Ovary (tissue), 9 donors: Measurements from ENCODE around the gene PGBD5. TPM values are rescaled to one million over a fixed set of nuclear protein-coding genes. Genes with fewer than 3 reads are reported as not detected.

Source experiments
- DNase-seq, 5 donors: peaks; one replicate each; pipeline ENCODE4 v3.0.0-alpha.2; 2019 to 2020
- H3K27ac ChIP-seq, 2 donors: fragments of 200-600 bp; one replicate each; pipeline versions ENCODE4 v1.5.1 to v1.8.0; 2019 to 2022
- H3K27me3 ChIP-seq: fragments of 200-600 bp; one replicate; pipeline ENCODE4 v1.8.0; 2022
- H3K36me3 ChIP-seq: fragments of 200-600 bp; sonication (generic); one replicate; pipeline ENCODE4 v1.5.1; 2019
- H3K4me1 ChIP-seq: one replicate; pipeline ENCODE4 v1.8.1; 2013; ENCODE audit warnings: mild to moderate bottlenecking, moderate library complexity; ENCODE audit not compliant: insufficient read depth
- H3K4me3 ChIP-seq: fragments of 200-600 bp; sonication (generic); one replicate; pipeline ENCODE4 v1.5.1; 2017
- H3K9me3 ChIP-seq, 2 donors: fragments of 200-600 bp in 1 of 2; sonication (generic) in 1 of 2; one replicate each; pipeline versions ENCODE4 v1.5.1 to v1.8.1; 2013 to 2019; ENCODE audit warnings: mild to moderate bottlenecking in 1 of 2, moderate library complexity in 1 of 2
- EP300 ChIP-seq: sonication (generic); formaldehyde crosslinking; IDR thresholded peaks from one replicate; pipeline ENCODE4 v1.6.1; 2017; ENCODE audit warnings: antibody characterized with exemption
- POLR2A ChIP-seq: fragments of 450-650 bp; IDR thresholded peaks from one replicate; pipeline ENCODE4 v1.6.1; 2017; ENCODE audit warnings: antibody characterized with exemption, mild to moderate bottlenecking, moderate library complexity
- WGBS, 3 donors: extraction: QIAGEN DNeasy Blood & Tissue Kit in 1 of 3; methylation state at CpG; one replicate each; pipeline versions ENCODE4 v1.1.5 to v1.1.7; 2013 to 2017; 5-methylcytosine and 5-hydroxymethylcytosine counted together
- intact Hi-C, 4 donors: fragments of 100-400 bp; cut with DNase I; formaldehyde crosslinking; loops; one replicate each; pipeline versions ENCODE4 v1.11.0 to v1.15.1; 2022 to 2023
- polyA plus RNA-seq, 2 donors: library from polyadenylated mRNA; stranded (reverse); fragments of 200-250 nt in 1 of 2; fragments of 350-450 nt in 1 of 2; fragmentation: Illumina TruSeq in 1 of 2; extraction: RNeasy Lipid Tissue Mini Kit (QIAGEN cat#74804) in 1 of 2; gene quantifications; one replicate each; pipeline ENCODE4 v1.2.3, GENCODE V29; 2013 to 2014
- total RNA-seq, 7 donors: library from RNA; depleted of rRNA in 2 of 7; stranded (reverse); fragments of >200 nt in 2 of 7; fragmentation: NEBNext Ultra II Directional in 3 of 7; extraction: Animal tissue kit (Norgen Biotek cat#: 25700) in 3 of 7; gene quantifications; one replicate each; pipeline versions ENCODE4 v1.1.0 to v1.2.4, GENCODE V29; 2016 to 2023
- TF ChIP-seq, protein P1 (sequence below), 3 donors: fragments of 450-650 bp in 2 of 3; fragments of 200-600 bp in 1 of 3; IDR thresholded peaks; one replicate each; pipeline versions ENCODE4 v1.5.1 to v1.8.0; 2016 to 2022; ENCODE audit warnings: antibody characterized with exemption in 3 of 3, mild to moderate bottlenecking in 1 of 3
- donor health status: DM: no; HTN: no; CAD: no; lungs with moderate emphysema.
- donor health status: DM: no; HTN: no; CAD: no.
- donor health status: Bipolar disorder and iron deficiency.
- donor health status: DM: yes; HTN: yes; CAD: no.
- donor health status: DM: no; HTN: no; CAD: no.
- donor health status: DM: yes; HTN: yes; CAD: no.

The PGBD5 gene
- total and polyA plus RNA-seq, 9 donors: 0.12 to 2.6 (median 1.1) TPM

DNA sequence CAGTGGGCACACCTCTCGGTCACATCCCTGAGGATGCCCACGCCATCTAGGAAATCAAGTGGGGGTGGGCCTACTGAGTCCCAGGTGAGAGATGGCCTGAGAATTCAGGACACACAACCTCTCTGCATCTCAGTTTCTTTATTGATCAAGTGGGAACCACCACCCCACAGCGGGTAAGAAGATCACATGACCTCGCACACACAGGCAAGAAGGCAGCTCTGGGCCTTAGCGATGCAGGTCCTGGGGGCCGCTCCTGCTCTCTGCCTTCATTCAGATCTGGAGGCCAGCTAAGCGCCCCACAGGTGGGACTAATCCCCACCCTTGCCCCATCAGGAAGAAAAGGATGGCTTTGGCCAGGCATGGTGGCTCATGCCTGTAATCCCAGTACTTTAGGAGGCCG, 63.2 kb downstream of the PGBD5 start:
- H3K27ac ChIP-seq: no peak overlapping the region
- H3K9me3 ChIP-seq: no peaks in the 10 kb centered on the region
- H3K36me3 ChIP-seq: no peaks in the 10 kb centered on the region
- no peak overlapping the region for H3K4me3 ChIP-seq
- no peaks in the 10 kb centered on the region for H3K4me1 ChIP-seq
- no peaks in the 10 kb centered on the region for H3K27me3 ChIP-seq
- TF ChIP-seq EP300 (no peak), POLR2A (no peak)
- TF ChIP-seq, protein P1, sequence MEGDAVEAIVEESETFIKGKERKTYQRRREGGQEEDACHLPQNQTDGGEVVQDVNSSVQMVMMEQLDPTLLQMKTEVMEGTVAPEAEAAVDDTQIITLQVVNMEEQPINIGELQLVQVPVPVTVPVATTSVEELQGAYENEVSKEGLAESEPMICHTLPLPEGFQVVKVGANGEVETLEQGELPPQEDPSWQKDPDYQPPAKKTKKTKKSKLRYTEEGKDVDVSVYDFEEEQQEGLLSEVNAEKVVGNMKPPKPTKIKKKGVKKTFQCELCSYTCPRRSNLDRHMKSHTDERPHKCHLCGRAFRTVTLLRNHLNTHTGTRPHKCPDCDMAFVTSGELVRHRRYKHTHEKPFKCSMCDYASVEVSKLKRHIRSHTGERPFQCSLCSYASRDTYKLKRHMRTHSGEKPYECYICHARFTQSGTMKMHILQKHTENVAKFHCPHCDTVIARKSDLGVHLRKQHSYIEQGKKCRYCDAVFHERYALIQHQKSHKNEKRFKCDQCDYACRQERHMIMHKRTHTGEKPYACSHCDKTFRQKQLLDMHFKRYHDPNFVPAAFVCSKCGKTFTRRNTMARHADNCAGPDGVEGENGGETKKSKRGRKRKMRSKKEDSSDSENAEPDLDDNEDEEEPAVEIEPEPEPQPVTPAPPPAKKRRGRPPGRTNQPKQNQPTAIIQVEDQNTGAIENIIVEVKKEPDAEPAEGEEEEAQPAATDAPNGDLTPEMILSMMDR (IDR thresholded peaks at IDR 0.05): no peak
- no peak for DNase-seq
- WGBS, 3 donors: 93 to 98% (median 95%) methylated on average over 8 of the region's 8 CpGs
- intact Hi-C loops: no loop called here

DNA sequence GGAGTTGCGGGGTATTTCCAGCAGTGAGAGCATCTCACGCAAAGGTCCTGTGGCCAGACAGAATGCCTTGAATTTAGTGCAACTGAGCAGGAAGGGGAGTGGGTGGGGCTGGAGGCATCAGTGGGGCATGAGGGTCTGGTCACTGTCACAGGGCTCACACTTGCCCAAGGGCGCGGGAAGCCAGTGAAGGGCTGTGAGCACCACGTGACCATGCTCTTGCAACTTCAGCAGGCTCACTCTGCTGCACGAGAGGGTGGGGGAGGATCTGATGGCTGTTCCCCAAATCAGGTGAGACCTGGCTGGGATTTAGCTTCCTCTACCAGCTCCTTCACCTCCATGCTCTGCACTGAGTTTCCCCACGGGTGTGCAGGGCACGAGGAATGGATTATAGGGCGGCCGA, 64.2 kb downstream of the PGBD5 start:
- H3K4me3 ChIP-seq: no peak overlapping the region
- H3K9me3 ChIP-seq: no peaks in the 10 kb centered on the region
- TF ChIP-seq EP300: no peak
- TF ChIP-seq, protein P1 (IDR thresholded peaks at IDR 0.05): no peak
- no peak for TF ChIP-seq POLR2A
- H3K27me3 ChIP-seq: no peaks in the 10 kb centered on the region
- no peaks in the 10 kb centered on the region for H3K4me1 ChIP-seq
- no peak for DNase-seq
- intact Hi-C loops: no loop called here
- H3K36me3 ChIP-seq: no peaks in the 10 kb centered on the region
- WGBS, 3 donors: 82 to 89% (median 85%) methylated on average over 10 of the region's 10 CpGs
- H3K27ac ChIP-seq: no peak overlapping the region

DNA sequence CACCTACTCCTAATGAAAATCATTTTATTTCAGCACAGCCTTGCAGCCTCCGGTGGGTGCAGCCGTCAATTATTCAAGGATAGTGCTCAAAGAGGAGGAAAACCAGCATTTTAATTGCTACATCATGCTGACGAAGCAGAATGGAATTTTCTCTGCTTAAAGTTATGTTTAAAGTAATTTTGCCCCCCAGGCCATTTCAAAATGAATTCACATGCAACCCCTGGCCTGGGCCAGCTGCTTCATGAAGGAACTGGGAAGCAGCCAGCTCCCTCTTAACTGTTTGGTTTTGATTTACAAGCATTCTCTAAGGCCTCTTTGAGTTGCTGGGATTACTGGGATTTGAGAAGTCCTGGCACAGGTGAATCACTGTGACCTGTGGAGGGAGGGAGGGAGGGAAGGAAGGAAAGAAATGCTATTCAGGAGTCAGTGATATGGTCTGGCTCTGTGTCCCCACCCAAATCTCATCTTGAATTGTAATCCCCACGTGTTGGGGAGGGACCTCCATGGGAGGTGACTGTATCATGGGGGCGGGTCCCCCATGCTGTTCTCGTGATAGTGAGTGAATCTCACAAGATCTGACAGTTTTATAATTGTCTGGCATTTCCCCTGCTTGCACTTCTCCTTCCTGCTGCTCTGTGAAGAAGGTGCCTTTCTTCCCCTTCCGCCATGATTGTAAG, 66.0 kb downstream of the PGBD5 start:
- H3K36me3 ChIP-seq: no peaks in the 10 kb centered on the region
- H3K9me3 ChIP-seq: no peaks in the 10 kb centered on the region
- H3K27me3 ChIP-seq: no peaks in the 10 kb centered on the region
- H3K4me3 ChIP-seq: no peak overlapping the region
- TF ChIP-seq EP300 (no peak), POLR2A (no peak)
- TF ChIP-seq, protein P1 (IDR thresholded peaks at IDR 0.05): no peak
- intact Hi-C loops: no loop called here
- WGBS, 3 donors: 42 to 53% (median 47%) methylated on average over 7 of the region's 7 CpGs
- no peaks in the 10 kb centered on the region for H3K4me1 ChIP-seq
- no peak for DNase-seq
- H3K27ac ChIP-seq: no peak overlapping the region

DNA sequence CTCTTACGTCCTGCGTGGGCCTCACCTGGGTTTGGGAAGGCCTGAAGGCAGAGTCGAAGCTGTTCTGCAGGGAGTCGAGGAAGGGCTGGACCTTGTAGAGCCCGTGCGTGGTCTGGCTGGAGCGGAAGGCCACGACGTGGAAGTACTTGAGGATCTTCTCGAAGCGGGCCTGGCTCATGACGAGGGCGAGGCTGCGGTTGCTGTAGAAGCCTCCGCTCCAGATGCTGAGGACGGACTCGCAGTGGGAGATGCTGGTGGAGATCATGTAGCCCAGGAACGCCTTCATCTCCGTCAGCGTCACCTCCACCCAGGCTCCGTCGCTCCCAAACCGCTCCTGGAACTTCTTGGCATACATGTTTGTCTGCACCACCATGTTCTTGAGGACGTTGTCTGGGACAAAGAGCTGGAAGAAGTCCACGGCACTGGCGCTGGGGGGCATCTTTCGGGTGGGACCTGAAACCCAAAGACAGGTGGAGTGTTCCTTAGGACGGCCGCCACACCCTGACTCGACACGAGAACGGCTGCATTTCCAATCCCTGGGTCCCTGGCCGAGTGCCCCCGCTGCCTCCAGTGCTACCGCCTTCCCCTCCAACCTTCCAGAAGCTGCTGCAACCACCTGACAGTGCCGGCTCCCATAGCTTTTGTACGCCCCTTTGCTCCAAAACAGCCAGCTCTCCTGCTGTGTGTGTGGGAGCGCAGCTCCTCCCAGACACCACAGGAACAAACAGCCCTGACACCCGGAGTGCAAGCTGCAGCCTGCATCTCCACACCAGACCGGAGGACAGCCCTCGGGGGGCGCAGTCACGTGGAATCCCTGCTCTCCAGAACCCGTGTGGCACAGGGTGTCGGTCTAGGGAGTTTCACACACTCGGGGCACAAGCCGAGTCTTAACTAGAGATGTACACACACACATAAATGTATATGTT, 69.0 kb downstream of the PGBD5 start:
- 55 to 68% (median 57%) methylated on average over 47 of the region's 47 CpGs for WGBS, 3 donors
- DNase-seq: no peak
- TF ChIP-seq, protein P1 (IDR thresholded peaks at IDR 0.05): no peak
- TF ChIP-seq POLR2A (no peak), EP300 (no peak)
- Histone ChIP-seq H3K4me1 (no peaks in the 10 kb centered on the region), H3K4me3 (no peak overlapping the region), H3K27ac (no peak overlapping the region), H3K36me3 (no peaks in the 10 kb centered on the region), H3K9me3 (no peaks in the 10 kb centered on the region), H3K27me3 (no peaks in the 10 kb centered on the region)
- intact Hi-C loops: no loop called here
